A549 (cell line): ENCODE measurements around the gene SFR1.
A peak's percentile ranks its signal among the peaks of the same experiment; 100 is the strongest.

Experiments
- BHLHE40 ChIP-seq: IDR thresholded peaks from 2 replicates; pipeline ENCODE4 v1.6.1; 2012; ENCODE audit warnings: low read depth, low read length, inconsistent platforms
- CBX8 ChIP-seq: fragments of 200-600 bp; sonication (generic); IDR thresholded peaks from 2 replicates; pipeline ENCODE4 v1.6.1; 2016
- CEBPB ChIP-seq, 2 experiments: fragments of >200 bp in 1 of 2; sonication (Bioruptor Twin) in 1 of 2; formaldehyde crosslinking in 1 of 2; IDR thresholded peaks; 2 replicates each; pipeline ENCODE4 v1.6.1; 2012 to 2016
- CHD2 ChIP-seq: fragments of 150-350 bp; IDR thresholded peaks from 2 replicates; pipeline ENCODE4 v1.6.1; 2014; ENCODE audit warnings: low read length; ENCODE audit not compliant: partially characterized antibody
- EP300 ChIP-seq, 2 experiments: fragments of >200 bp; sonication (Bioruptor Twin); formaldehyde crosslinking; IDR thresholded peaks; 2 replicates in 1 of 2; 3 replicates in 1 of 2; pipeline ENCODE4 v1.6.1; 2016 to 2017
- HDAC2 ChIP-seq: fragments of 200-600 bp; sonication (generic); IDR thresholded peaks from 2 replicates; pipeline ENCODE4 v1.6.1; 2016
- HOXA7 ChIP-seq: fragments of 250-450 bp; sonication (Bioruptor Pico); IDR thresholded peaks from 2 replicates; pipeline ENCODE4 v1.5.0; 2020; ENCODE audit warnings: mild to moderate bottlenecking, moderate library complexity
- MYC ChIP-seq: IDR thresholded peaks from 2 replicates; pipeline ENCODE4 v1.6.1; 2012; ENCODE audit warnings: mild to moderate bottlenecking, inconsistent platforms, low read length, improper control_type of control experiment, borderline replicate concordance
- POLR2A ChIP-seq: IDR thresholded peaks from 2 replicates; pipeline ENCODE4 v1.6.1; 2012; ENCODE audit warnings: mild to moderate bottlenecking, low read length
- SMC3 ChIP-seq: fragments of >200 bp; sonication (Bioruptor Twin); formaldehyde crosslinking; IDR thresholded peaks from 3 replicates; pipeline ENCODE4 v1.6.1; 2018; ENCODE audit warnings: inconsistent platforms
- TF ChIP-seq, protein P1 (sequence below): fragments of >200 bp; sonication (Bioruptor Twin); formaldehyde crosslinking; IDR thresholded peaks from 3 replicates; pipeline ENCODE4 v1.5.1; 2016
- TF ChIP-seq, protein P2 (sequence below): IDR thresholded peaks from 2 replicates; pipeline ENCODE4 v1.6.1; 2012
- TF ChIP-seq, protein P3 (sequence below): fragments of 200-600 bp; sonication (generic); IDR thresholded peaks from 2 replicates; pipeline ENCODE4 v1.6.1; 2016; ENCODE audit warnings: antibody characterized with exemption, mild to moderate bottlenecking, moderate library complexity

DNA sequence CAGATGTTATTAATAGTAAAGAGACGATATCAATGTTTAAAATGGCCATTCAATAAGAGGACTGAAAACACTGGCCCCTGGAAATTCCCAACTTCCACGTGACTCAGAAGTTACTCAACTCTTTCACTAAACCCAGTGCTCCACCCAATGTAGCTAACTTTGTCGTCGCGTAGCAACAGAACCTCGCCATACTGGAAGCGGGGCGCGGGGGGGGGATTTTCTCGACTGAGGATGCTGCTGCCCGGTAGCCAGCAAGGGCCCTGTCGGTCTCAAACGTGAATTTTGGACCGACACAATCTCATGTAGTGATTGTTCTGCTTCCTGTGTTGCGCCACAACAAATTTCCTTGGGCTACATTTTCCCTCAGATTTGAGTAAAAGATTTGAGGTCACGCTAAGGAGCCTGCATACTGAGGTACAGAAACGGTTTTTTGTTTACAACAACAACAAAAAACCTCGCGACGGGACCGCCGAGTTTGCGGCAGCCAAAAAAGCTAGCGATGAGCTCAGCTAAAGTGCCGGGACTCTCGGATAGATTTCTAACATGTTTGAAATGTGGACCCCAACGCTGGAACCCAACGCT, 977 bp upstream of the SFR1 start:
- TF ChIP-seq, protein P1, sequence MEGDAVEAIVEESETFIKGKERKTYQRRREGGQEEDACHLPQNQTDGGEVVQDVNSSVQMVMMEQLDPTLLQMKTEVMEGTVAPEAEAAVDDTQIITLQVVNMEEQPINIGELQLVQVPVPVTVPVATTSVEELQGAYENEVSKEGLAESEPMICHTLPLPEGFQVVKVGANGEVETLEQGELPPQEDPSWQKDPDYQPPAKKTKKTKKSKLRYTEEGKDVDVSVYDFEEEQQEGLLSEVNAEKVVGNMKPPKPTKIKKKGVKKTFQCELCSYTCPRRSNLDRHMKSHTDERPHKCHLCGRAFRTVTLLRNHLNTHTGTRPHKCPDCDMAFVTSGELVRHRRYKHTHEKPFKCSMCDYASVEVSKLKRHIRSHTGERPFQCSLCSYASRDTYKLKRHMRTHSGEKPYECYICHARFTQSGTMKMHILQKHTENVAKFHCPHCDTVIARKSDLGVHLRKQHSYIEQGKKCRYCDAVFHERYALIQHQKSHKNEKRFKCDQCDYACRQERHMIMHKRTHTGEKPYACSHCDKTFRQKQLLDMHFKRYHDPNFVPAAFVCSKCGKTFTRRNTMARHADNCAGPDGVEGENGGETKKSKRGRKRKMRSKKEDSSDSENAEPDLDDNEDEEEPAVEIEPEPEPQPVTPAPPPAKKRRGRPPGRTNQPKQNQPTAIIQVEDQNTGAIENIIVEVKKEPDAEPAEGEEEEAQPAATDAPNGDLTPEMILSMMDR: no peak
- TF ChIP-seq EP300 (IDR thresholded peaks at IDR 0.05) (no peak), MYC (no peak), CBX8 (no peak), CEBPB (IDR thresholded peaks at IDR 0.05) (peak; percentile 88 to 96), POLR2A (no peak), CHD2 (no peak), HDAC2 (no peak), BHLHE40 (no peak), SMC3 (peak; percentile 9; the same call in 1 of the 3 replicates), HOXA7 (CRISPR knock-in tag) (peak; percentile 94)
- TF ChIP-seq, protein P2, sequence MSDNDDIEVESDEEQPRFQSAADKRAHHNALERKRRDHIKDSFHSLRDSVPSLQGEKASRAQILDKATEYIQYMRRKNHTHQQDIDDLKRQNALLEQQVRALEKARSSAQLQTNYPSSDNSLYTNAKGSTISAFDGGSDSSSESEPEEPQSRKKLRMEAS: peak; percentile 71
- TF ChIP-seq, protein P3, sequence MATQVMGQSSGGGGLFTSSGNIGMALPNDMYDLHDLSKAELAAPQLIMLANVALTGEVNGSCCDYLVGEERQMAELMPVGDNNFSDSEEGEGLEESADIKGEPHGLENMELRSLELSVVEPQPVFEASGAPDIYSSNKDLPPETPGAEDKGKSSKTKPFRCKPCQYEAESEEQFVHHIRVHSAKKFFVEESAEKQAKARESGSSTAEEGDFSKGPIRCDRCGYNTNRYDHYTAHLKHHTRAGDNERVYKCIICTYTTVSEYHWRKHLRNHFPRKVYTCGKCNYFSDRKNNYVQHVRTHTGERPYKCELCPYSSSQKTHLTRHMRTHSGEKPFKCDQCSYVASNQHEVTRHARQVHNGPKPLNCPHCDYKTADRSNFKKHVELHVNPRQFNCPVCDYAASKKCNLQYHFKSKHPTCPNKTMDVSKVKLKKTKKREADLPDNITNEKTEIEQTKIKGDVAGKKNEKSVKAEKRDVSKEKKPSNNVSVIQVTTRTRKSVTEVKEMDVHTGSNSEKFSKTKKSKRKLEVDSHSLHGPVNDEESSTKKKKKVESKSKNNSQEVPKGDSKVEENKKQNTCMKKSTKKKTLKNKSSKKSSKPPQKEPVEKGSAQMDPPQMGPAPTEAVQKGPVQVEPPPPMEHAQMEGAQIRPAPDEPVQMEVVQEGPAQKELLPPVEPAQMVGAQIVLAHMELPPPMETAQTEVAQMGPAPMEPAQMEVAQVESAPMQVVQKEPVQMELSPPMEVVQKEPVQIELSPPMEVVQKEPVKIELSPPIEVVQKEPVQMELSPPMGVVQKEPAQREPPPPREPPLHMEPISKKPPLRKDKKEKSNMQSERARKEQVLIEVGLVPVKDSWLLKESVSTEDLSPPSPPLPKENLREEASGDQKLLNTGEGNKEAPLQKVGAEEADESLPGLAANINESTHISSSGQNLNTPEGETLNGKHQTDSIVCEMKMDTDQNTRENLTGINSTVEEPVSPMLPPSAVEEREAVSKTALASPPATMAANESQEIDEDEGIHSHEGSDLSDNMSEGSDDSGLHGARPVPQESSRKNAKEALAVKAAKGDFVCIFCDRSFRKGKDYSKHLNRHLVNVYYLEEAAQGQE: 0 out of 2 replicates have a peak, but pooled peaks have one; percentile 20
